Stimulated activated CD4-positive, alpha-beta T cell treated with anti-CD3 and anti-CD28 coated beads, Interleukin-12 subunit alpha, Interleukin-12 subunit beta, amount 100 ng/mL, for 24 hours (primary cell): ENCODE measurements around the gene PREX1.
"Not testable (repeated sequence)": the region's sequence is repeated elsewhere in the genome, so short reads cannot be mapped to it uniquely, and the experiment has no call there.

Source experiments
- DNase-seq, 2 experiments: peaks; one replicate each; pipeline ENCODE4 v3.0.0-alpha.2; 2020; ENCODE audit warnings: low read depth in 2 of 2

The PREX1 gene

DNA sequence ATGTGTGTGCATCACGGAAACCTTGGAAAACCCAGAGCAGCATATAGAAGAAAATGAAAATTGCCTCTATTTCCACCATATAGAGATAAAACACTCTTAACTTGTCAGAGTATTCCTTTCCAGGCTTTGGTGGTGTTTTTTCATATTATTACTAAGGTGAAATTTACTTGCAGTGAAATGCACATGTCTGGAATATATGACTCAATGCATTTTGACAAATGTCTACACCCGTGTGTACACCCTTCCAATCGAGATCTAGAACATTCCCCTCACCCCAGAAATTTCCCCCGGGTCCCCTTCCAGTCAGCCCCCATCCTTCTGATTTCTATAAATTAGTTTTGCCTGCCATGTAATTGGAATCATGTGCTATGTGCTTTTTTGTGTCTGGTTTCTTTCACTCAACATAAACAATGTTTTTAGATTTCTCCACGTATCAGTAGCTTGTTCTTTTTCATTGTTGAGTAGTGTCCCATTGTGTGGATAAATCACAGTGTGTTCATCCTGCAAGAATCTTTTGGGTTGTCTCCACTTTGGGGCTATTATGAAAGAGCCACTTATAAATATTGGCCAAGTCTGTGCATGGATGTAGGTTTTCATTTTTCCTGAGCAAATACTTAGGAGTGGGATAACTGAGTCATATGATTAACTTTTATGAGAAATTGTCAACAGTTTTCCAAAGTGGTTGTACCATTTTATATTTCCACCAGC lies 19.9 kb upstream of the PREX1 start:
- DNase-seq, result no peak

DNA sequence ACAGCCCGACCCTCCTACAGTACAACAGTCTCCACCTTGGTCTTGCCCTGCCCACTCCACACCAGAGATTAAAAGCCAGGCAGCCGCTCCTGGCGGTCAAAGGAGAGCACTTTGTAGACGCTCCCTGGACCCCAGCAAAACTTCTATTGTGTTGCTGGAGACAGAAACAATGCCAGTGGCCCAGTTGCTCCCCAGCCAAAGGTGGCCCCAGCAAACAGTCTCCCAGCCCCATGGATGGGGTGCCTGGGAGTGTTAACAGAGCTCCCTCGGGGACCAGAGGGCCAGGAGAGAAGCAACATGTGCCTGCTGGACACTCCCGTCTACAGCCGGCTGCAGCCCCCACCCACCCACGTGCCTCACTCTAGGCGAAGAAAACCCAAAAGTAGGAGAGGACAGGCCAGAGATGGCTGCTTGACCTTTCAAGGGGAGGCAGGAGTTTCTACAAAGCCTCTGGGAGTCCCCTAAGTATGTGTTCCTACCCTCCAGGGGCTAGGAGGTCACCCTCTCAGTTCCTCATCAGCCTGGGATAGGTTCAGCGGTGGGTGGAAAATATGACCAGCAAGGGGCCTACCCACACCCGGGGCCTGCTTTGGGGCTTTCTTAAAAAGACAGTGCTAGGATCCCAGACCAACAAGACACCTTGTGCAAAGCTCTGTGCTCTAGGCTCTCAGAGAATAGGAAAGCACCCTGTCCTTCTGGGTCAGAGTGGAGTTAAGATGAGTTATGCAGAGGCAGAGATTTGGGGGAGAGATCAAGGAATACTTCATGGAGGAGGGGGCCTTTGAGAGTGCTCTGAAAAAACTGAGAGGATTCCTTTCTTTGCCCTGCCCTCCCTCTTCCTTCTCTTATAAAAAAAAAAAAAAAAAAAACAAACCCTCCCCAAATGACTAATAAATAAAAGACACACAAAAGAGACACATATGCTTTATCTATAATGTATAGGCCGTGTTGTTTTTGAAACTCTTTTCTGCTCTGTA lies 19.0 kb upstream of the PREX1 start:
- DNase-seq, result peak in 1 of 2 experiments; percentile 52

DNA sequence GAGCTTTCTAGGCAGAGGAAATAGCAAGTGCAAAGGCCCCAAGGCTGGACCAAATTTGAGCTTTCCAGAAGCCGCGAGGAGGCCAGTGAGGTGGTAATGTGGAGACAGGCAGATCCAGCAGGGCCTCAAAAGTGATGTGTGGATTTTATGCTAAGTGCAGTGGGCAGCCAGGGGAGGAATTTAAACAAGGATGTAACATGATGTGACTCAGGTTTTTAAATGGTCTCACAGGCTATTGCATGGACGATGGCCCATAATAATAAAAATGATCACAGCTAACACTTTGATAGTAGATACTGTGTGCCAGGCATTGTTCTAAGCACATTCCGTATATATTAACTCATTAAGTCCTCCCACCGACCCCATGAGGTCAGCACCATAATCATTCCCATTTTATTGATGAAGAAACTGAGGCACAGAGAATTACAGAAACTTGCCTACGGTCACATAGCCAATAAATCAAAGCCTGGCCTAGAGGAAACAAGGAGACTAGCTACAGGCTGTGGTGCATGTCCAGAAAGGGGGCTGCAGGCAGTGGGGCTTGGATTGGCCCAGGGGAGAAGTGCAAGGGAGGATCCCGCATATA lies 18.0 kb upstream of the PREX1 start:
- no peak for DNase-seq

DNA sequence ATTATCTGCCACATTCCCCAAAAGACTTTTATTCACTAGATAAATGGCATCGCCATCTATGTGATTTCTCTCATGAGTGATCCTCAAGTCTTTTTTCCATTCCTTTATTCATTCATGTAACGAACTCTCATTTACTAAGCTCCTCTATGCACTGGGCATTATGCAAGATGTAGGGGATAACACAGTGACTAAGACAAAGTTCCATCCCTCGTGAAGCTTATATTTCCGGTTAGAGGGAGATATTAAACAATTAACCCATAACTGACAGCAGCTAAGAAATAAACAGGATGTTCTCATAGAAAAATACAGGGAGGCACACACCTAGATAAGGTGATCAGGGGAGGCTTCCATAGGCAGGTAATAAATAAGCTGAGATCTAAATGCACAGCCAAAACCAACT lies 17.2 kb upstream of the PREX1 start:
- no peak for DNase-seq

DNA sequence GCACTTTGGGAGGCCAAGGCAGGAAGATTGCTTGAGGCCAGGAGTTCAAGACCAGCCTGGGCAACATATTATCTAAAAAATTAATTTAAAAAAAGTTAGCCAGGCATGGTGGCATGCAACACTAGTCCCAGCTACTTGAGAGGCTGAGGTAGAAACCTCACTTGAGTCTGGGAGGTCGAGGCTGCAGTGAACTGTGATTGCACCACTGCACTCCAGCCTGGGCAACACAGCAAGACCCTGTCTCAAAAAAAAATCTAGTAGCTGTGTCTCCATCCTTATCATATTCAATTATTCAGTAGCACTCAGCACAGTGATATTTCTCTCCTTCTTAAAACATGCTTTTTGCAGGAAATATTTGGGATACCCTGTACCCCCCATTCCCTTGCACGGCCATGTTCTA lies 16.1 kb upstream of the PREX1 start:
- DNase-seq, result not testable (repeated sequence)

DNA sequence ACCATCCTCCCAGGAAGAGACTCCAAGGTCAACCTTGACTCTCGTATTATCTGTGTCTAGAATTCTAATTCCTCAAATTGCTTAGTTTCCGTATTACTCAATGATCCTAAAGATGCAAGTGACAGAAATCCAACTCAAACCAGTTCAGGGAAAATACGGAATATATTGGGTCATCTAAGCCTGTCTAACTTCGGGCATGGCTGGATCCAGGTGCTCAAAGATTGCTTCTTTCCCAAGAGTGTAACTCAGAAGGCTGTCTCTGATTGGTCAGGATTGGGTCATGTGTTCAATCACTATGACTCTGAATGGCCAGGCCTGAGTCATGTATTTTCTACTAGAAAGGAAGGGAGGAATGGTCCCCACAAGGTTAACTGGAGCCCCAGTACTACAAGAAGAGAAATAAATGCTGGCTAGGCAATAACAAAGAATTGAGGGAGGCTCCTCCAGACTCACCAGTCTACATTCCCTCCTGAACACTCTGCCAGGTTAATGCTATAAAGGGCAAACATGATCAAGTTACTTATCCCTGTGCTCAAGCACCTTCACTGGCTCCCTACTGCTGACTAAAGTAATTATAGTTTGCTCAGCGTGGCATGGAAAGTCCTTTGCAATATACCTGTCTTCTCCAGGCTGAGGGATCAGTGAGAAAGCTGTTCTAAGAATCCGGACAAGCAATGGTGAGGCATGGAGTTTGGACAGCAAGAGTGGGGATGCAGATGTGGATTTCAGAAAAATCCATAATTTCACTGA lies 15.4 kb upstream of the PREX1 start:
- DNase-seq, result no peak

DNA sequence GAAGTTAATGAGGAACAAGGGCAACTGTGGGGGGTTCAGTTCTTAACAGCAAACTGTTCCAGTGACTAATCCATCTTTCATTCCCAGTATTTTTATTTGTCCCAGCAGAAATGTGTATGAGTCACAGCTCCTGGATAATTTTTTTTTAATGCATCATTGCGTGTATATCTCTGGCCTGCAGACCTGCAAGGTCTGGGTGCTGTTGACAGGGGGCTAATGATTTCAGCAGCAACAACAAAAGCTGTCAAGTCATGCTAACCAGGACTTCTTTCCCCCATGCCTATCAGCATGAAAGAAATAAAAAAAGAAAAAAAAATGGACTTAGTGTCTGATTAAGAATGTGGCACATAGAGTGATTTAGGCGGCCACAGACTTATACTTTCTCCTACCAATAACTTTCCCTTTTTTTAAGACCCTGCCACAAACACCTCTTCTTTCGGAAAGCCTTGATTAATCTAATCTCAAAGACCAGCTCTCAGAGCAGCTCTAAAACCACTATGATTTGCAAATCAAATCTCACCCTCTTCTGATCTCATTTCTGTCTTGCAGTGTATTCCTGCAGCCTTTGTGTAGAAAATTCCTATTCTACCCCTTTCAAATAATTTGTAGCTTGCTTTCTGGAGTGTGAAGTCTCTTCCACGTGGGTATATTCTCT lies 14.2 kb upstream of the PREX1 start:
- DNase-seq, result no peak

DNA sequence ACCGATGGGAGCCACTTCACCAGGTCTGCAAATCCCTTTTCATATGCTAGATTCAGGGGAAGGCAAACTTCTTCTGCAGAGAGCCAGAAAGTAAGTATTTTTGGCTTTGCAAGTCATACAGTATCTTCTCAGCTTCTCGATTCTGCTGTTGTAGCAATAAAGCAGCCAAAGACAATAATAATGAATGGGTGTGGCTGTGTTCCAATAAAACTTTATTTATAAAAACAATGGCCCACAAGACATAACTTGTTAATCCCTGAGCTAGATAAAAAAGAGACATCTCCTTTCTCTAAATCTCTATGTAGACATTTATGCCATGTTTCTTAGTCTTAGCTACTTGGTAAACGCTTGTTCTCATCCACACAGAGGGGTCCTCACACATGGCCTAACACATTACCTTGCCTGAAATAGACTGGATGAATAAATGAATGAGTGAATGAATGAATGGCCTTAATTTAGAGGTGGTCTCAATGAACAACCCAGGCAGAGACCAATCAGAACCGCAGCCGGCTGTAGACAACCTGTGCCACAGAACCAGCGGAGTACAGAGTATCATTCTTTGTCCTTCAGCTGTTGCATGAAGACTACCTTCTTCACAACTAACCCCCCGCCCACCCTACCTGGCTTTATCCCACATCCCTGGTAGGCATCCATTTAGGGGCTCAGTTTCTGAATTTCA lies 13.5 kb upstream of the PREX1 start:
- no peak for DNase-seq

DNA sequence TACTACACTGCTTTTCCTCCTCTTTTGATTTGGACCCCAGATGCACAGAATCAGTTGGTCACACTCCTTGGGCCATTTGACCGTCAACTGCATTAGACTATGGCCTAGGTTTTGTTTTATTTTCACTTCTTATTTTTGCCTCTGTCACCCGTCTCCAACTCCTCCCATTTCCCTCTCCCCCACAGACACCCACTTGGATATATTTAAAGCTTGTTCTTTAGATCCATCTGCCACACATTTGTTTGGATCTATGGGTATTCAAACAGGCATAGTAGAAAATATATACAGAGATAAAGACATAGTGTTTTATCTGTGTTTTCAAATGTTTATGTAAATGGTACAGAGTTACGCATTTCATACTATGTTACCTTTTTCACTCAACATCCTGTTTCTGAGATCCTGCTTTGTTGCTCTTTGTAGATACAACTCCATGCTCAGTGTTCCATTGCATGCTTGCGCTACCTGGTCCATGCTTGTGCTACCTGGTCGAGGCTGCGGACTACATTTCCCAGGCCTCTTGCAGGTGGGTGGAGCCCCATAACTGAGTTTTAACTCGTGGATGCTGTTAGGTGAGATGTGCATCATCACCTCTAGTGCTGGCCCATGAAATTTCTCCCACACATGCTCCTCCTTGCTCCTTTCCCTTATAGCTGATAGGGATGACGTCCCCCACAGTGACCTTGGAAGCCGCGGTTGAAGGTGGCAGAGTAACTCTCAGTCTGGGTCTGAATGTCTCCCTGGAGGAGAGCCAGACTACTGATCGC lies 11.5 kb upstream of the PREX1 start:
- no peak for DNase-seq

DNA sequence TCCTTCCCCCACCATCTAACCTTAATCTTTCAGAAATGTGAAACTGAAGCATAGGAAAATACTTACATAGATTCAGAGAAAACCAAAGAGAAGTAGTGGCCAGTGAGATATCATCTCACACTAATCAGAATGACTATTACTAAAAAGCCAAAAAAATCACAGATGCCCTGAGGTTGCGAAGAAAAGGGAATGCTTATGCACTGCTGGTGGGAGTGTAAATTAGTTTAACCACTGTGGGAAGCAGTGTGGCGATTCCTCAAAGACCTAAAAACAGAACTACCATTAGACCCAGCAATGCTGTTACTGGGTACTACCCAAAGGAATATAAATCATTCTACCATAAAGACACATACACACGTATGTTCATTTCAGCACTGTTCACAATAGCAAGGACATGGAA lies 9.2 kb upstream of the PREX1 start:
- no peak for DNase-seq

DNA sequence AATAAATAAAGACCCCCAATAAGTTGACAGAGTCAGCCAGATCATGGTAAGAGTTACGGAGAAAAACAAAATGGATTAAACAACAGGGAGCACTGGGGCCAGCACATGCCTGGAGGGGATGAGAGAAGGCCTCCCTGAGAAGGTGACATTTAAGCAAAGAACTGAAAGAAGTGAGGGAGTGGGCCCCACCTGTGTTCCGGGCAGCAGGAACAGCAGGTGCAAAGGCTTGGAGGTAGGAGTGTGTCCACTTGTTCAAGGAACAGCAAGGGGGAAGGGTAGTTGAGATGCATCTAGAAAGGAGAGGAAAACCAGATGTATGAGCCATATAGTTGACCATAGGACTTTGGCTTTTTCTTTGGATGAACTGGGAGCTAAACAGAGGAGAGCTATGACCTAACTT lies 7.6 kb upstream of the PREX1 start:
- no peak for DNase-seq

DNA sequence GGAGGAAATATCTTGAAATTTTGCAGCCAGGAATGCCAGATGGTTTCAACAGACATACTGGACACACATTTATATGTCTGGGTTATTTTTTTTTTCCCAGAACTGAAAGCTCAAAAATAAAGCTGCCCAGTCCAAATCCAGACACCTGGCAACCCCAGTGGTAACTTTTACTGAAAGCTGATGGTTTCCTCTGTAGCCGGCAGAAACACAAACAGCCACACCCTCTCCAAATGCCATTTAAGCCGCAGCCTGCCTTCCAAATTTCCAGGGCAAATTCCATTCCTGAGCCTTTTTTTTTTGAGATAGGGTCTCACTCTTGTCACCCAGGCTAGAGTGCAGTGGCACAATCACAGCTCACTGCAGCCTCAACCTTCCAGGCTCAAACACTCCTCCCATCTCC lies 6.5 kb upstream of the PREX1 start:
- DNase-seq, result no peak

DNA sequence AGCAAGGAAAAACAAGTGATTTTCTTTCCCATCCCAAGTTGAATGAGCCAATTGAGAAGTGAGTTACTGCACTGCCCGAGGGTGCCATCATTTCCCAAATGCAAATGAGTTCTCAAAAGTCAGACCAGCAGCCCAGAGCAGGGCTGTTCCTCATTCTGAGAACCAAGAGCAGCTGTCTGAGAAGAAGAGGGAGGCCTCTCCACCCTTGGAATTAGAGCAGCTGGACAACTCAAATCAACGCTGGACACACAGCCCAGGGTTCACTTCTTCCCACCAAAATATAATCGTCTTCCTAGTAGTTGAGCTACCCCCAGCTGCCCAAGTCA lies 4.6 kb upstream of the PREX1 start:
- no peak for DNase-seq

DNA sequence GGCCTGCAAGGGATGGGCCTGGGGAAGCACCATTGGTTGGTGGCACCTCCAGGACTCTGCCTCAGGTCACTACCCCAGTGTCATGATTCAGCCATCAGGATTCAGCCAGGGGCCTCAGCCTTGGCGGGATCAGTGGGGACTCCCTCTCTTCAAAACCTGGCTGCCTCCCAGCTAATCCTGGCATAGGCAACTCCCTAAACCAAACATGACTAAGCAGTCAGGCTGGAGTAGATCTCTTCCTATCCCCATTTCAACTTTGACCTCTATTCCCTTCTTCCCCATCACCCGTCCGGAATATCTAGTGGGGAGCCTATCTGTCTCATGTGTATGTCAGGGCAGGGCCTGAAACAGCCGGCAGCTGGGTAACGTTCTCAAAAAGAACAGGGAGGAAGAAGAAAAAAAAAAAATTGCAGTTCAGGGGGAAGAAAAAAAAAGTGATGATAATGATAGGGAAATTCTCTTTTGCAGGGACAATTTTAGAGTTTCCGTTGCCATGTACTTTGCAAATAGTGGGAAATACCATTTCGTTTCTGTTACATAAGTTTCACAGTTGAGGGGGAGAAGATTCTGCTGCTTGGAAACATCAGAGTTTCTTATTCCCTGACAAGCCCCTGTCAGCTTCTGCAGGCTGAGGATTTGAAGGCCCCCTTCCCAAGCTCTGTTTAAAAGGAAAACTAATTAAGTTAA lies 4.1 kb upstream of the PREX1 start:
- no peak for DNase-seq

DNA sequence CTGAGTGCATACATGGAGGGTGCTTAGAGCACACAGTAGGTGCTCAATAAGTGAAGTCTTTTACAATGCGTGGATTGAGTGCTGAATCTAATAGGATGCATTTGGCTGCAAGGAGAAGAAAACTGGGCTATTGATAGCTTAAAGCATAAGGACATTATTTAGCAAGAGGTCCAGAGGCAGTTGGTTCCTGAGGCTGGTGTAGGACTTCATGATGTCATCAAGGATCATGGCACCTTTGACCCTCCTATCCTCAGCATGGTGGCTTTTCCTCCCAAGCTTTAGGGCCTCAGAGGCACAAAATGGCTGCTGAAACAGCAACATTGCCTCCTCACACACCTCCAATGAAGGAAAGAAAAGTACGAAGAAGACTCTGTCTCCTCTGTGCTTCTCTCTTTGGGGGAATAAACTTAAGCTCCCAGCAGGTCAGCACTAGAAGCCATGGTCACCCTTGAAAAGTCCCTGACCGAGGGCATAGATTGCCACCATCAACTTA lies 3.1 kb upstream of the PREX1 start:
- DNase-seq, result no peak

DNA sequence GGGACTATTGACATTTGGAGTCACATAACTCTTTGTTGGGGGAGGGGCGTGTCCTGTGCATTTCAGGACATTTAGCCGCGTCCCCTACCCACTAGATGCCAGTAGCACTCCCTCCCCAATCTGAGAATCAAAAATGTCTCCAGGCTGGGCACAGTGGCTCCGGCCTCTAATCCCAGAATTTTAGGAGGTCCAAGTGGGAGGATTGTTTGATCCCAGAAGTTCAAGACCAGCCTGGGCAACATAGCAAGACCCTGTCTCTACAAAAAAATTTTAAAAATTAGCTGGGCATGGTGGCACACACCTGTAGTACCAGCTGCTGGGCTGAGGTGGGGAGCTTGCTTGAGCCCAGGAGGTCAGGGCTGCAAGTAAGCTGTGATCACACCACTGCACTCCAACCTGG lies 2.1 kb upstream of the PREX1 start:
- no peak for DNase-seq

DNA sequence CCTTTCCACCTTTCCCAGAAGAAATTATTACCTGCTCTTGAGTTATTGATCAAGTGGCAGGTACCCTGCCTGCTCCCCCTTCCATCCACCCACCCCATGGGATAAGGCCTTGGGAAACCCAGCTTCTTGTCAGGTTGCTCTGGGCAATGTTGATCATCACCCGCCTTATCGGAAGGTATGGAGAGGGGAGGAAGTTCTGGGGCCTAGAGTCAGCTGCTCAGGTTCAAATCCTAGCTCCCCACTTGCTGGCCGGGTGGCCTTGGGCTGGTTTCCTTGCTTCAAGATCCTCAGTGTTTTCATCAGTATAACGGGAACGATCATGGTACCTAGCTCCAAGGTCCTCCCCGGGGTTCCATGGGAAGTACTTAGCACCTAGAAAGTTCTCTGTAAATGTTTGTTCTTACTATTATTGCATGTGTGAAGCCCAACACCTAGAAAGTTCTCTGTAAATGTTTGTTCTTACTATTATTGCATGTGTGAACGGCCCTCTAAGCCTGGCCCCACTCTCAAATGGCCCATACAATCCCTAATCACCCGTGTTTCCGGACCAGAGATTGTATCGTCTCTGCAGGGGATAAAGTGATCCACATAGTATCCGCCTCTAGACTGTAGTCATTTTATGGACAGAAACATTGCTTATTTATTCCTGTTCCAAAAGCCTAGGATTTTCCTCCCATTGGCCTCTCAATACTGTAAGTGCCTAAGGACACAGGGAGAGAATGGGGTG lies 1.1 kb upstream of the PREX1 start:
- DNase-seq, result no peak

DNA sequence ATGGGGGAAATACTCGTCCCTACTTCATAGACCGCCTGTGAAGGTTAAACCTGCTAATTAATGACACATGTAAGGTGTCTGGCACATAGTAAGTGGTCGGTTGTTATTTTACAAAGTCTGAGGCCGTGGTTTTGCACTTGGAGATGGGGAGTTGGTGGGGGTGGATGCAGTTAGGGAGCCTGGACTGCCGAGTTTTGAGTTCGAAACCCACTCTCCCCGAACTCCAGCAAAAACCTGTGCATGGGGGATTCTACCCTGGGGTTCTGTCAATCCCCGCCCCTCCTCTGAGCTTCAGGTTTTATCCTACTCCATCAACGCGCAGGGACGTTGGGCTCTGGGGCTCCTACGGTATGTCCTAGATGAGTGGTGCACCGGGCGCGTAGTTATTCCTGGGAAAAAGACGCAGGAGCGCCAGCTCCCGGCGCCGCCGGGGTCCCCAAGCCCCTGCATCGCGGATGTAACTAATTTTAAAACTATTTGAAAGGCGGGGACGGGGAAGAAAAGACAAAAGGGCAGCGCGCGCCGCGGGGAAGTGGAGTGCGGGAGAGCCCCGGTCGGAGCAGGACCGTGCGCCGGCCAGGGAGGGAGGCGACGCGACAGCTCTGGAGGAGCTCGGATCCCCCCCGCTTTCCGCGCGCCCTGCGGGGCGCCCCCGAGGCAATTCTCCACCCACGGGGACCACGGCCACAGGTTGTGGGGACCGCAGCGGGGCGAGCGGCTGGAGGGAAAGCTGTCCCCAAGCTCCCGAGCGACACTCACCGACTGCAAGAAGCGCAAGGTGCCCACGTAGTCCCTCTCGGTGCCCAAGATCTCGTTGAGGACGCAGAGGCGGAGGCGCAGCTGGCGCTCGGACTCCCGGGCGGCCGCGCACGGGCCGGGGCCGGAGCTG lies 672 bp downstream of the PREX1 start:
- DNase-seq, result no peak
